HUES64 (cell line): ENCODE results near the gene RALGPS2.

Source experiments
- H3K27ac ChIP-seq: 2 replicates; pipeline ENCODE4 v1.7.0; 2013; ENCODE audit warnings: low read depth, low read length, inconsistent platforms
- H3K27me3 ChIP-seq: 2 replicates; pipeline ENCODE4 v1.6.1; 2013; ENCODE audit warnings: mild to moderate bottlenecking, low read length; ENCODE audit not compliant: insufficient read depth
- H3K36me3 ChIP-seq: 2 replicates; pipeline ENCODE4 v1.6.1; 2013; ENCODE audit warnings: mild to moderate bottlenecking, low read length; ENCODE audit not compliant: insufficient read depth
- H3K4me1 ChIP-seq: 2 replicates; pipeline ENCODE4 v1.6.1; 2013; ENCODE audit warnings: mild to moderate bottlenecking, low read length, moderate library complexity; ENCODE audit not compliant: insufficient read depth
- H3K4me3 ChIP-seq: 2 replicates; pipeline ENCODE4 v1.5.1; 2013; ENCODE audit warnings: mild to moderate bottlenecking, low read length, moderate library complexity
- H3K9ac ChIP-seq: 2 replicates; pipeline ENCODE4 v1.6.1; 2013; ENCODE audit warnings: mild to moderate bottlenecking, low read depth, low read length
- H3K9me3 ChIP-seq: 2 replicates; pipeline ENCODE4 v1.6.1; 2013; ENCODE audit warnings: low read depth, low read length; ENCODE audit not compliant: insufficient read depth
- WGBS: fragments of 150-250, 120-280 bp; methylation state at CpG from one replicate; pipeline ENCODE4 v1.1.7; 2013; ENCODE audit warnings: missing lambda C conversion rate; 5-methylcytosine and 5-hydroxymethylcytosine counted together

Gene RALGPS2

GRCh38 chr1:178969226-178969987, 244.4 kb downstream of the RALGPS2 start:
- Histone ChIP-seq H3K9me3 (no peaks in the 10 kb centered on the region), H3K27me3 (no peaks in the 10 kb centered on the region), H3K4me1 (peaks cover 7% of the 10 kb centered on the region), H3K36me3 (no peaks in the 10 kb centered on the region), H3K27ac (no peak overlapping the region), H3K4me3 (no peak overlapping the region), H3K9ac (no peak overlapping the region)
- WGBS, result 89% methylated on average over 9 of the region's 9 CpGs

- H3K9ac ChIP-seq, result no peak overlapping the region
- WGBS, result 95% methylated on average over 5 of the region's 5 CpGs
- peaks cover 7% of the 10 kb centered on the region for H3K4me1 ChIP-seq
- no peaks in the 10 kb centered on the region for H3K36me3 ChIP-seq
- H3K27ac ChIP-seq, result no peak overlapping the region
- H3K27me3 ChIP-seq, result no peaks in the 10 kb centered on the region
- no peaks in the 10 kb centered on the region for H3K9me3 ChIP-seq
- no peak overlapping the region for H3K4me3 ChIP-seq
Observed at GRCh38 chr1:178970184-178970583, 245.1 kb downstream of the RALGPS2 start.
